K562 (cell line): Measurements from ENCODE around the gene FITM1. TPM values are rescaled to one million over a fixed set of nuclear protein-coding genes. Genes with fewer than 3 reads are reported as not detected.

ENCODE experiments used
- ATAC-seq: fragments of 200-7000 bp; cut with Tn5 transposase; 3 replicates; pipeline ENCODE4 v1.9.1; 2020; ENCODE audit warnings: moderate library complexity
- BruUV-seq: library from RNA; stranded (reverse); fragments of 400-500 nt; replicated peaks from 2 replicates; lab custom pipeline; 2021; lab: Mats Ljungman, UMichigan
- CTCF ChIA-PET: fragments of 300-600 bp; formaldehyde crosslinking; extraction: SDS; loops from one replicate; lab custom pipeline; 2021; ENCODE audit warnings: low intra/inter-chr PET ratio; lab: Yijun Ruan, JAX
- POLR2A ChIA-PET: fragments of 300-600, 350-650 bp; sonication (Branson Sonifier 250); formaldehyde crosslinking; extraction: SDS; loops from one replicate; lab custom pipeline; 2021; ENCODE audit warnings: antibody characterized with exemption, inconsistent platforms; lab: Yijun Ruan, JAX
- DNase-seq, 4 experiments: peaks; one replicate each; pipeline versions ENCODE4 v3.0.0 to v3.0.0-alpha.2; 2011 to 2018; ENCODE audit warnings: low spot score in 3 of 4, mixed read lengths in 3 of 4; ENCODE audit errors: extremely low read depth in 1 of 4
- FAIRE-seq: peaks from 2 replicates; lab custom pipeline; 2011; peaks lifted over from hg19 to GRCh38; lab: Jason Lieb, UNC
- H2AFZ ChIP-seq: 2 replicates; pipeline ENCODE4 v1.6.0; 2011; ENCODE audit warnings: low read depth, low read length, control low read depth, inconsistent platforms
- H3K27ac ChIP-seq: fragments of 200-600 bp; 3 replicates; pipeline ENCODE4 v1.8.0; 2011; ENCODE audit warnings: low read depth, mild to moderate bottlenecking, control low read depth, inconsistent platforms, low read length, moderate library complexity, mixed read lengths; ENCODE audit errors: extremely low read depth
- H3K27me3 ChIP-seq, 2 experiments: fragments of 300-600 bp in 1 of 2; 2 replicates in 1 of 2; 3 replicates in 1 of 2; pipeline versions ENCODE4 v1.6.0 to v1.8.0; 2011; ENCODE audit warnings: inconsistent platforms in 2 of 2, low read length in 2 of 2, mild to moderate bottlenecking in 1 of 2, mixed read lengths in 1 of 2, moderate library complexity in 1 of 2; ENCODE audit not compliant: control insufficient read depth in 2 of 2, insufficient read depth in 2 of 2
- H3K36me3 ChIP-seq: fragments of 300-600 bp; 3 replicates; pipeline ENCODE4 v1.8.0; 2011; ENCODE audit warnings: mild to moderate bottlenecking, low read length, inconsistent platforms; ENCODE audit not compliant: control insufficient read depth, insufficient read depth
- H3K4me1 ChIP-seq, 2 experiments: fragments of 200-600 bp in 1 of 2; replicated peaks in 1 of 2; 2 replicates in 1 of 2; 3 replicates in 1 of 2; pipeline versions ENCODE4 v1.5.1 to v1.8.0; 2011; ENCODE audit warnings: inconsistent platforms in 2 of 2, low read length in 2 of 2, mild to moderate bottlenecking in 1 of 2, mixed read lengths in 1 of 2, moderate library complexity in 1 of 2; ENCODE audit not compliant: control insufficient read depth in 2 of 2, insufficient read depth in 2 of 2
- H3K4me2 ChIP-seq: 2 replicates; pipeline ENCODE4 v1.6.1; 2011; ENCODE audit warnings: low read length, control low read depth, inconsistent platforms, mixed read lengths; ENCODE audit not compliant: insufficient read depth
- H3K4me3 ChIP-seq: fragments of 200-600 bp; sonication (generic), shearing (Covaris generic); 2 replicates; pipeline ENCODE4 v1.5.1; 2016; ENCODE audit warnings: control low read depth, inconsistent platforms
- H3K79me2 ChIP-seq: fragments of 200-600 bp; 3 replicates; pipeline ENCODE4 v1.8.0; 2011; ENCODE audit warnings: low read length, inconsistent platforms; ENCODE audit not compliant: control insufficient read depth, insufficient read depth
- H3K9ac ChIP-seq, 2 experiments: 2 replicates each; pipeline versions ENCODE4 v1.6.0 to v1.6.1; 2011; ENCODE audit warnings: low read depth in 2 of 2, low read length in 2 of 2, control low read depth in 1 of 2, inconsistent platforms in 1 of 2, mild to moderate bottlenecking in 1 of 2, mixed read lengths in 1 of 2; ENCODE audit not compliant: insufficient read depth in 1 of 2
- H3K9me1 ChIP-seq: one replicate; pipeline ENCODE4 v1.6.0; 2011; ENCODE audit warnings: inconsistent platforms, mild to moderate bottlenecking, low read length, moderate library complexity; ENCODE audit not compliant: control insufficient read depth, insufficient read depth
- H3K9me3 ChIP-seq: replicated peaks from 2 replicates; pipeline ENCODE4 v1.5.1; 2011; ENCODE audit warnings: low read depth, low read length, inconsistent platforms; ENCODE audit not compliant: control insufficient read depth, insufficient read depth
- H4K20me1 ChIP-seq: replicated peaks from 2 replicates; pipeline ENCODE4 v1.6.1; 2011; ENCODE audit warnings: low read length, inconsistent platforms, mixed read lengths; ENCODE audit not compliant: control insufficient read depth, insufficient read depth
- HNRNPUL1 ChIP-seq: fragments of 200-400 bp; formaldehyde crosslinking; IDR thresholded peaks from 2 replicates; pipeline ENCODE4 v1.6.1; 2017; ENCODE audit warnings: low read length
- NKRF ChIP-seq: fragments of 450-650 bp; IDR thresholded peaks from 2 replicates; pipeline ENCODE4 v1.6.1; 2016; ENCODE audit warnings: borderline replicate concordance
- SRSF9 ChIP-seq: fragments of 200-400 bp; formaldehyde crosslinking; IDR thresholded peaks from 2 replicates; pipeline ENCODE4 v1.6.1; 2017; ENCODE audit warnings: low read depth, low read length, borderline replicate concordance
- ZMIZ1 ChIP-seq, 2 experiments: fragments of 150-350 bp in 1 of 2; IDR thresholded peaks; 2 replicates each; pipeline ENCODE4 v1.6.1; 2012 to 2016; ENCODE audit warnings: low read depth in 2 of 2, low read length in 2 of 2, mild to moderate bottlenecking in 1 of 2, moderate library complexity in 1 of 2
- WGBS: fragments of 100-300 bp; shearing (Covaris generic); methylation state at CpG from one replicate; pipeline ENCODE4 v1.1.6; 2016; ENCODE audit warnings: low coverage, mixed read lengths; ENCODE audit not compliant: insufficient coverage; ENCODE audit errors: missing lambda C conversion rate; 5-methylcytosine and 5-hydroxymethylcytosine counted together
- in situ Hi-C: fragments of 300-500 bp; cut with MboI; formaldehyde crosslinking; loops from 4 replicates; pipeline ENCODE4 v1.15.0; 2018; ENCODE audit warnings: inconsistent platforms, mixed read lengths
- intact Hi-C: fragments of 100-400 bp; cut with micrococcal nuclease; formaldehyde crosslinking; loops from 2 replicates; pipeline ENCODE4 v1.14.2; 2022
- polyA plus RNA-seq, 8 experiments: library from polyadenylated mRNA; depleted of rRNA in 4 of 8; stranded (reverse) in 5 of 8; unstranded in 3 of 8; fragments of >200 nt; fragmentation: Nextera tagmentation in 2 of 8; fragmentation: Illumina TruSeq in 1 of 8; extraction: Ambion mirVana in 2 of 8; extraction: Trizol in 1 of 8; gene quantifications; 2 replicates each; pipeline versions ENCODE4 v1.2.1 to v1.2.3, GENCODE V29; 2011 to 2014; ENCODE audit warnings: inconsistent platforms in 1 of 8, missing spikeins in 1 of 8
- total RNA-seq, 7 experiments: library from RNA; depleted of rRNA in 6 of 7; stranded (reverse); fragments of >200 nt in 6 of 7; fragmentation: Illumina TruSeq in 2 of 7; extraction: Trizol in 2 of 7; gene quantifications; 2 replicates each; pipeline versions ENCODE4 v1.2.1 to v1.2.3, GENCODE V29; 2011 to 2021; ENCODE audit warnings: low replicate concordance in 1 of 7

FITM1 gene
- total and polyA plus RNA-seq, 9 of the 15 experiments (the other 6 are each of a cell fraction or from before 2014, with no cell fraction given), result 0.09 to 0.20 TPM; not detected in 7

GRCh38 chr14:24119691-24120090, 10.8 kb upstream of the FITM1 start:
- CTCF ChIA-PET, result no interaction called here
- intact Hi-C loops, result no loop called here

More at GRCh38 chr14:24119691-24120090, 10.8 kb upstream of the FITM1 start:
- H3K9ac ChIP-seq, result peak overlapping the region in 1 of 2 experiments; percentile 36; a peak in 1 of 4 replicates
- FAIRE-seq (no peak), ATAC-seq (no peak), DNase-seq (no peak)
- no peak overlapping the region for H3K27ac ChIP-seq
- in situ Hi-C loops, result no loop called here
- no peaks in the 10 kb centered on the region for H3K27me3 ChIP-seq
- TF ChIP-seq NKRF, result no peak
- TF ChIP-seq SRSF9, result no peak
- no peak for TF ChIP-seq HNRNPUL1
- no peak for TF ChIP-seq ZMIZ1 (IDR thresholded peaks at IDR 0.05; ENCODE audit: low read depth in 2 of 2, low read length in 2 of 2)
- H3K9me3 ChIP-seq, result no peaks in the 10 kb centered on the region
- peaks cover 63% of the 10 kb centered on the region; the same call in 2 of the 3 replicates for H3K36me3 ChIP-seq
- H3K4me3 ChIP-seq, result no peak overlapping the region
- BruUV-seq, result no TSS peak
- no peaks in the 10 kb centered on the region for H4K20me1 ChIP-seq
- no peaks in the 10 kb centered on the region for H3K9me1 ChIP-seq
- peaks cover 18% of the 10 kb centered on the region for H3K79me2 ChIP-seq
- WGBS, result 94% methylated on average over 6 of the region's 6 CpGs
- peaks cover 17 to 18% of the 10 kb centered on the region in 2 experiments; a peak in 4 of 5 replicates for H3K4me1 ChIP-seq
- POLR2A ChIA-PET, result interaction anchor here (0.6 kb wide), 1 partner anchor 29 kb away, joined by 3 read pairs; no protein-coding TSS in a partner anchor
- no peak overlapping the region for H3K4me2 ChIP-seq
- no peak overlapping the region for H2AFZ ChIP-seq
